ENCODE data around the gene EPB41.
"Not testable (repeated sequence)": the region's sequence is repeated elsewhere in the genome, so short reads cannot be mapped to it uniquely, and the experiment has no call there.

Gene EPB41

DNA sequence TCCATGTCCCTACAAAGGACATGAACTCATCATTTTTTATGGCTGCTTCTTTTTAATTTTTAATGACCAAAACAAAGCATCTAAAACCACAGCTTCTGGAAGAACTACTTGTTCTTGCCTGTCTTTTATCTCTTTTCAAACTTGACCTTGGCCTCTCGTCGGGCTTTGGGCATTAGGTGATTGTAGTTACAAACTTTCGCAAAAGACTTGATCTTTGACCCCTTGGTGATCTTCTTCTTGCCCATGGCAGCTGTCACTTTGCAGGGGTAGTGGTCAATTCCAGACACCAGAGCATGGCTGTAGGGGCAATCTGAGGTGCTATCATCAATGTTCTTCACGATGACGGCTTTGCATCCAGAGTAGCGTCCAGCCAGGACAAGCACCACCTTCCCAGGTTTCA, 67.8 kb downstream of the EPB41 start:
- no peak for DNase-seq

DNA sequence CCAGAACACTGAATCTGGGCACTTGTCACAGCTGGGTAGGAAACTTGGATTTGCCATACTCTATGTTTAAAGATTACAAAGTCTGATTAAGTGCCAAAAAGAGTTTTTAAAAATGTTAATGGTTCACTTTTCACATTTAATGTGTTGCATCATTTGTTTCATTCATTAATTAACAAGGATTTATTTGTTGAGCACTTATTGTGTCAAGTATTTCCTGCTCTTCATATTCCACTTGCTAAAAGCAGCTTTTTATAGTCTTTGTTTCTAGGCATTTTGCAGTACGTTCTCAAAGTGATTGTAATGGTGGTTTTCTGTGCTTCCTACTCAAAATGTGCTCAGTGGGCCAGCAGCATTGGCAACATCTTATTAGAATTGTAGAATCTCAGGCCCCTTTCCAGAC, 68.7 kb downstream of the EPB41 start:
- DNase-seq, result no peak

DNA sequence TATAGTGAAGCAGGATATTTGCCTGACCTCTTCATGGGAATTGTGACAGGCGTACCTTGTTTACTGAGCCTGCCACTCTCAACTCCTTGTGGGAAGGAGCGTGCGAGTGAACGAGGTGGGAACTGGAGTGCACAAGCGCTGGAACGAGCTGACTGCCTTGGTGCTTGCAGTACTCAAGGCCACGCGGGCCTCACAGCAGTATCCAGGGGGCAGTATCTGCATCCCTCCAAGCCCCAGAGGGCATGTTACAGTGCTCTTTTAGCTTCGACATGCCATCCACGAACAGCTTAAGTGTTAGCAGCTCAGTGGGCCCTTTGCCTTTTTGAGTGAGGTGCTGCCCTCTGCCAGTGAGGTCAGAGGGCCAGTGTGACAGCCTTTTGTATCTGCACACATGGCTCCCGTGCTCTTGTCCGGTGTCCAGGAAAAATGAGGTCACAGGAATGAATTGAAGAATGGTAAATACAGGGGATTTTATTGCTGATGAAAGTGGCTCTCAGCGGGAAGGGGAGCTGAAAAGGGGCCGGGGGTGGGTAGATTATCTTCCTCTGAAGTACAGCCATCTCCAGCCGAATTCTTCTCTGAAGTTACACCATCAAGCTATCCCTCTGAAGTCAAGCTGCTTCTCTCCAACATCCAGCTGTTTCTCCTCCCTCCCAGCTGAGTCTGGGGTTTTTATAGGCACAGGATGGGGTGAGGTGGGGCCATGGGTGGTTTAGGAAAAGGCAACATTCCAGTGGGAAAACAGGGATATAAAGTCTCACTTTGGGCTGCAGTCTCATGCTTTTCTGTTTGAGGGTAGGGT, 69.3 kb downstream of the EPB41 start:
- no peak for DNase-seq

DNA sequence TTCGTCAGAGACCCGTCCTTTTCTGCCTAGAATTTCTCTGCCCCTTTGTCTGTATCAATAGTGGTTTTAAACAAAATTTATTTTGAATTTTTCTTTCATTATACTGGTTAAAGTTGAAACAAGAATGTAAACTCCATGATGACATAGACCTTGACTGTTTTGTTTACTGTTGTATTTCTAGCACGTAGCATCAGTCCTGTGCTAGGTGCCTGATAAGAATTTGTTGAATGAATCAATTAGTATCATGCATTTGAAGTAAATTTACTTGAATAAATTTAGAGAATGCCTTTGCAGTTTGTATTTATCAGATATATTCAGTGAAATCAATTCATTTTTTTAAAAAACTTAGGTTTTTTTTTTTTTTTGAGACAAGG, 69.9 kb downstream of the EPB41 start:
- DNase-seq, result no peak

DNA sequence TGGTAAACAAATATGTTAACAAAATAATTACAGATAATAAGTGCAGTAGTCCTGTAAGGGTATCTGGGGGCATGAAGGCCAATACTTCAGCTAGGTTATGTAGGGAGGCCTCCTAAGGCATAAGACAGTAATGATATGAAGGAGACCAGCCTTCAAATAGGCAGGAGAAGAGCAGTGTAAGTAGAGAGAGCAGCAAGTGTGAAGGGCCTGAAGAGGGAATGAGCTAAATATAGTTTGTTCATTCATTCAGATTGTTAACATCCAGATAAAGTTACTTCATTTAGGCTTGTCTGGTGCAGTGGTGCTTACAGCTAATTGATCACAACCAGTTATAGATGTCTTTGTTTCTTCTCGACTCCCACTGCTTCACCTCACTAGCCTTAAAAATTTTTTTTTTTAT, 71.1 kb downstream of the EPB41 start:
- no peak for DNase-seq

DNA sequence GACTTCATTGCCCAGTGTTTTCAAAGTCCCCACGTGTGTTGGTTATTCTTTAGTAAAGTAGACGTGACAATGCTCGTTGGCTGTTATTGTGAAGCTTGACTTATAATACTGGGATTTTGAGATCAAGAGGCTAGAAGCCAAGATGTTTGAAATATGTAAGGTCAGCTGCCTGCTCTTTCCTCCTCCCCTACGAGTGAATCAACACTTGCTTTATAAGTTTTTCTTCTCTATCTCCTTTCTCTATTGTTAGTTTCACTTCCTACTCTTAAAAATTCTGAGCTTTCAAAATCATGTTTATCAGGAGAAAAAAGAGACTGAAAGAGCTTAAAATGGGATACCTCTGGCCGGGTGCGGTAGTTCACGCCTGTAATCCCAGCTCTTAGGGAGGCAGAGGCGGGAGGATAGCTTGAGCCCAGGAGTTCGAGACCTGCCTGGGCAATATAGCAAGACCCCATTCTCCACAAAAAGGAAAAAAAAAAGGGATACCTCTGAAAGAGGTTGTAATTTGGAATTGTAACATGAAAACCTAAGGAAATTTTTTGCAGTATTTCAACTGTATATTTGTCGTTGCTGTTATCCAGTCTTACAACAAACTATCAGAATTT, 72.0 kb downstream of the EPB41 start:
- DNase-seq, result no peak

DNA sequence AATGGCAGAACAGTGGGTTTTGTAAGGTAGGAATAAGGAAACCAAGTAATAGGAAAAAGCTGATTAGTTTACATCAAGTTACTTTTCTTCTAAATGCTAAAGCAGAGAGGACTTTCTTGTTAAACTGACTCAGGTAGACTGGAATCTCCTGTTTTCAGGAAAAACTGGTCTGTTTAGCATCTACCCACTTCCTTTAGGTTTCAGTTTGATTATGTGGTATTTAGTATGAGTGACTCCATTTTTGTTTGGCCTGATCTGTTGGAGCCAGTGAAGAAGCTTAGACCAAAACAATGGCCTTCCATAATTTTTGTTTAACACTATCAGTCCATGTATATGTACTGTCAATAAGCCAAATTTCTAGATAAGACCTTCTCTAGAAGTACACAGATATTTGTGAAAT, 88.4 kb downstream of the EPB41 start:
- no peak for DNase-seq

DNA sequence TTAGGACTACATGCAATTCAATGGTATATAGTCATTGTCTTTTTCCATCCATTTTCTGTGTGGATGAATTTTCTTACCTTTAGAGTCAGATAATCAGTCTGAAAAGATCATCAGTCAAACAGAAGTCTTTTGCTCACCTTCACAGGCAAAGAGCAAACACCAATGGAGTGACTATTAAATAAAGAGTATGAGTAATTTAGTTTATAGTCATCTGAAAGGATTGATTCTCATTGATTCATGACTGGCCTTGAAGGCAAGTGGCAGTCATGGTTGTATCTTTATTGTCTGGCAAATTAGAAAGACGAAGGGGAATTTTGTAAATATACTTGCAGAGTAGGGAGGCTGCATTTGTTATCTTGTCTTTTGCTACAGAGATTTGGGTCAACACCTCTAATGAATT, 89.9 kb downstream of the EPB41 start:
- DNase-seq, result no peak

DNA sequence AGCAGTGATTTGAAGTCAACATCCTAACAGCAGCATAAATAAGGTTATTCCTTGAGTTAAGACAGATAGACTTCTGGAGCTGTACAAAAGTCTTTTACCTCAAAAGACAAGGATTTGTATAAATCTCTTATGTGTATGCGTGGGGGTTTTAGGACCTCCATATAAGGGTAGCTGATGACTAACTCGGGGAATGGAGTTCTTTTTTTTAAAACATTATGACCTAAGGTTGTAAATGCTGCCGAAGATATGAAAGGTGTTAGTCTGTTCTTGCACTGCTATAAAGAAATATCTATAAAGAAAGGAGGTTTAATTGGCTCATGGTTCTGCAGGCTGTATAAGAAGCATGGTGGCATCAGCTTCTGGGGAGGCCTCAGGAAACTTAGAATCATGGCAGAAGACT, 90.4 kb downstream of the EPB41 start:
- DNase-seq, result no peak

DNA sequence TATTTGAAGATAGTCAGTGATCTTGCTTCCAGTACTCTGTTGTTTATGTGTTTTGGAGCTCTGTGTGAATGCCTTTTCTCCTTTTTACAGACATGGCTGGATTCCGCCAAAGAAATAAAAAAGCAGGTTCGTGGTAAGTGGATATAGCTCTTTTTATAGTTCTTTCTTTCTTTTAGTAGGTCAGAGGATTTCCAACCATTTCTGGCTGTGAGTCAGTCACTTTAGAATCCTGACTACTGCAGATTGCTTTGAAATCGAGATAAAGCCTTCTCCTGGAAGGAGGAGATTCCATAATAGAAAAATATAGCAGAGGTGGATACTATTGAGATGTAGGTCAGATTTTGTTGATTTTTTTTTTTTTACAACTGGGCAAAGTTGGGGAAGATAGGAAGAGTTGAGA, 97.4 kb downstream of the EPB41 start:
- DNase-seq, result no peak

DNA sequence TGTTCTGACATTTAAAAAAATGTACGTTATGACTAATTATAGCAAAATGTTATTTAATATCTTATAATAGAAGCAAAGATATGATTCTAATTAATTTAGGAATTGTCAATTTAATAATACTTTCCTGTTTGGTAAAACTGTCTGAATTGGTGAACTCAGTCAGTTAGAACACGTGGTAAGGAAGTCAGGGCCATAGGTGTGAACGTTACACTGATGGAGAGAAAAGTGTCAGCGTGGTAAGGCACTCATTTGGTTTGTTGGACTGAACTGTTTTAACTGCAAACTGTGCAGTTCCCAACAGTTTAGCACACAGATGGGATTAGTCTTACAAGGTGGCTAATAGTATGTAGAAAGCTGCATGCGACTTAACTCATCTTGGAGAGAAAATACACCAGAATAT, 102.9 kb downstream of the EPB41 start:
- DNase-seq, result no peak

DNA sequence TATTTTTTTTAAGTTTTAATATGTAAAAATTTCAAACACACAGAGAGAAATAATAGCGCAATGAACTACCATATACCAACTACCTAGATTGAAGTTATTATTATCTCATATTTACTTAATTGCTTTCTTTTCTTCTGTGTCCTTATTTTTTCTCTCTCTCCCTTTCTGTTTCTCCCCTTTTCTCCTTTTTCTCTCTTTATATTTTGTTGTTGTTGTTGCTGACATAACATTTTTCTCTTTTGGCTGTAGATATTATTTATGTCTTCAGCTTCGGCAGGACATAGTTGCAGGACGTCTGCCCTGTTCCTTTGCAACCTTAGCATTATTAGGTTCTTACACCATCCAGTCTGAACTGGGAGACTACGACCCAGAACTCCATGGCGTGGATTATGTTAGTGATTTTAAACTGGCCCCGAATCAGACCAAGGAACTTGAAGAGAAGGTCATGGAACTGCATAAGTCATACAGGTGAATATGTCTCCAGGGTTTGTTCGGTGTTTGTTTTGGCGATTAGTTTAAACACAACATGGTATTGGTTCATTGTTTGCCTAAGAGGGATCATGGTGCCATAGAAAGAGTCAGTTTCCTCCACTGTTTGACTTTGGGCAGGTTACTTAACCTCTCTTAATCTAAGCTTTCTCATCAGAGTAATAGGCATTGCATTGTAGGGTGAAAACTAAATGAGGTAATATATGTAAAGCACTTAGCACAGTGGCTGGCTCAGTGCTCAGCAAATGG, 103.8 kb downstream of the EPB41 start:
- DNase-seq, result no peak

DNA sequence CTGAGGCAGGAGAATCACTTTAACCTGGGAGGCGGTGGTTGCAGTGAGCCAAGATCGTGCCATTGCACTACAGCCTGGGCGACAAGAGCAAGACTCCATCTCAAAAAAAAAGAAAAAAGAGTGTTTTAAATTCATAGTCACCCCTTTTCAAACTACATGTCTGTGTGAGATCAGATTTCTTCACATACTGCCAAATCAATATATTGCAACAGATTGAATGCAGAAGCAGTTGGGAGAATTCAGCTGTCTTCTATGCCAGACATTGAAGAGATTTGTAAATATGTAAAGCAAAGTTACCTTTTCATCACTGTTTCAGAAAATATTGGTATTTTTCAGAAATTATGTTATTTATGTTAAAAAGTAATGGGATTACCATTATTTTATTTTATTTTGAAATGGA, 108.3 kb downstream of the EPB41 start:
- no peak for DNase-seq

DNA sequence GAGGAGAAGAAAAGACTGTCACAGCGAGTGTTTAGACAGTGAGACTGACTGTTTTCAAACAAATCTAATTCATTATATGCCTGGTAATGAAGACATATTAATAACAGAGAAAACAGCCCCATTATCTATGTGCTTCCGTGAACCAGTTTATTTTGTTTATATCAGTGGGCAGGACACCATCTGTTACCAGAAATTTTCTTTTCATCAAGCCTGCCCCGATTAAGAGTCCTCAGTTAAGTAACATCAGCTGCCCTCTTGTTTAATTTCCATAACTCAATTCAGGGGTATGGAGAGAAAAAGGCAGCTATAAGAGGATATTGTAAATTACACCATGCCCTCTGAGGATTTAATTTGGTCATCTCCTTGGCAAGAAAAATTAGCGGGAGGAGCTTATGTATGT, 115.3 kb downstream of the EPB41 start:
- DNase-seq, result peak; percentile 21

DNA sequence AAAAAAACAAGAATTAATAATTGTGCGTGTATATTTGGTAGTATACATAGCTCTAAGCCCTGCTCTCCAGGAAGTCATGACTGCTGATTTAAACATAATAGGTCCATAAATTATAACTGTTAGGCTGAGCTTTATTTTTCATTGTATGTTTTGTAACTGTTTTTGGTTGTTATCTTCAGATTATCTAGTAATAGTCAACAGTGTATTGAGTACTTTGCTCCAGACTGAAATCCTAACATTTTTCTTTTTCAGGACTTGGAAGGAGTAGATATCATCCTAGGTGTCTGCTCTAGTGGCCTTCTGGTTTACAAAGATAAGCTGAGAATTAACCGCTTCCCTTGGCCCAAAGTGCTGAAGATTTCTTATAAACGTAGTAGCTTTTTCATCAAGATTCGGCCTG, 118.5 kb downstream of the EPB41 start:
- no peak for DNase-seq

DNA sequence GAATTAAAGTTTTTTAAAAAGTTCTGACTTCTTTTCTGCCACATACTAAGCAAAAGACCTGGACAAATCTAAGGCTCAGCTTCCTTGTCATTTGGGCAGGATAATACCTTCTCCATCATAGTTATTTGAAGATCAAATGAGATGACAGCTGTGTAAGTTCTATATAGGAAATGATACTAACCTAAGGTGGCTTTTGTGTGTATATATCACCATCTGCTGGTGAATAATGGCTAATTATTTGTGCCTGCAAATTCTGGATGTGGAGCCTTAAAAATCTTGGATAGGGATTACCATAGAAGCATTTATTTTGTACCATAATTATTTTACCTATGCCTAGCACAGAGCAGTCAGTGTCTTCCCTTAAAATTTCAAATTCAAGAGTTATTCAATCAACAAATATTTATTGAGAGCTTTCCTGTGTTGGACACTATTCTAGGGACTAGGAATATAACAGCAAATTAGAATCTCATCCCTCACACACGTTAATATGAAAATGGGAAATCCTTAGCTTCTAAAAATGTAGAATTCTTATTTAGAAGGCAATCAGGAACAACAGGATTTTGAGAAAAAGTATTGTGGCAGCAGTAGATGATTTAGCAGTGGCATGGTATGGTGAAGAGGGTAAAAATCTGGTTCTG, 119.6 kb downstream of the EPB41 start:
- DNase-seq, result peak; percentile 74

DNA sequence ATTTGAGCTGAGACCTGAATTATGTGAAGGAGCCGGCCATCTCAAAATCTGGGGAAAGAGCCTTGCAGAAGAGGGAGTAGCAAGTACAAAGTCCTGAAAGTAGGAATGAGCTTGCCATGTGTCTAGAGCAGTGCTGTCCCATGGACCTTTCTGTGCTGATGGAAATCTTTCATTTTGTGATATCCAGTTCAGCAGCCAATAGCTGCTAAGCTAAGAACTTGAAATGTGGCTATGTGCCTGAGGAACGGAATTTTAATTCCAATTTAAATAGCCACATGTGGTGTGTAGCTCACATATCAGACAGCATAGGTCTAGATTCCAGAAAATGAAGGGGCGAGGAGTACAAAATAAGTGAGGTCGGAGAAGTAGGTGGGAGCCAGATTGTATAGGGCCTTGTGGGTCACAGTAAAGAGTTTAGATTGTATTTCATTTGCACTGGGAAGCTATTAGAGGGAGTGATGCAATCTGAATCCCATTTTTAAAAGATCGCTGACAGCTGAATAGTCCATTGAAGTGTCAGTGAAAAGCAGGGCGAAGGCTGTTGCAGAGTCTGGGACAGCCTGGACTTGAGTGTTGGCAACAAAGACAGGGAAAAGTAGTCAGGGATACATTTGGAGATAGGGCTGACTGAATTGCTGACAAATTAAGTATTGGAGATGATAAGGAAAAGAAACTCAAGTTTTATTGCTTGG, 129.1 kb downstream of the EPB41 start:
- no peak for DNase-seq

DNA sequence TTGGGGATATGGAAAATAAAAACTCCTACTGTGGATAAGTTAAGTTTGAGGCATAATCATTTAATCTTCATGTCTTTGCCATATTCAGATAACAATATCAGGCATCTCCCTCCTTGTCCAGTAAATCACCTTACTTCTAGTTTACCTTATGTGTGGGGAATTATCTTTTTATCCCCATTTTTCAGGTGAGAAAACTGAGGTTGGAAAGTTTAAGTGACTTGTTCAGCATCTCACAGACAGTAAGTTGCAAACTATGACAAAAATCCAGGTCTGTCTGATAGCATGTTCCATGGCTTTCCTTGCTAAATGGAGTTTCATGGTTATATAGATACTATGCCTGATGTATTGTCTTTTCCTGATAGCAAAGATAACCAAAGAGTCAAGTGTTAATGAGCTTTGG, 129.6 kb downstream of the EPB41 start:
- DNase-seq, result no peak

DNA sequence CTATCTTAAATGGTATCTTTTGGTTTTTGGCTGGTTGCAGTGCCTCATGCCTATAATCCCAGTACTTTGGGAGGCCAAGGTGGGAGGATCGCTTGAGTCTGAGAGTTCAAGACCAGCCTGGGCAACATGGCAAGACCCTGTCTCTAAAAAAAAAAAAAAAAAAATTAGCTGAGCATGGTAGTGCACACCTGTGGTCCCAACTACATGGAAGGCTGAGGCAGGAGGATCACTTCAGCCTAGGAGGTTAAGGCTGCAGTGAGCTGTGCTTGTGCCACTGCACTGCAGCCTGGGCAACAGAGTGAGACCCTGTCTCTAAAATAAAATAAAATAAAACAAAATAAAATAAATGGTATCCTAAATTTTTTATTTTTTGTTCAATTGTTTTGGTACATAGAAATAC, 131.3 kb downstream of the EPB41 start:
- DNase-seq, result not testable (repeated sequence)

DNA sequence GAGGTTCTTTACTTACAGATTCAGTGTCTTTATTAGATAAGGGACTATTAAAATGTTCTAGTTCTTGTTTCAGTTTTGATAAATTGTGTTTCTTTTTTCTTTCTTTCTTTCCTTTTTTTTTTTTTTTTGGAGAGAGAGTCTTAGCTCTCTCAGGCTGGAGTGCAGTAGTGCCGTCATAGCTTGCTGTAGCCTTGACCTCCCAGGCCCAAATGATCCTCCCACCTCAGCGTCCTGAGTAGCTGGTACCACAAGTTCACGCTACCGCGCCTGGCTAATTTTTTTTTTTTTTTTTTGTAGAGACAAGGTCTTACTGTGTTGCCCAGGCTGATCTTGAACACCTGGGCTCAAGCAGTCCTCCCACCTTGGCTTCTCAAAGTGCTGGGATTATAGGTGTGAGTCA, 132.8 kb downstream of the EPB41 start:
- DNase-seq, result no peak

DNA sequence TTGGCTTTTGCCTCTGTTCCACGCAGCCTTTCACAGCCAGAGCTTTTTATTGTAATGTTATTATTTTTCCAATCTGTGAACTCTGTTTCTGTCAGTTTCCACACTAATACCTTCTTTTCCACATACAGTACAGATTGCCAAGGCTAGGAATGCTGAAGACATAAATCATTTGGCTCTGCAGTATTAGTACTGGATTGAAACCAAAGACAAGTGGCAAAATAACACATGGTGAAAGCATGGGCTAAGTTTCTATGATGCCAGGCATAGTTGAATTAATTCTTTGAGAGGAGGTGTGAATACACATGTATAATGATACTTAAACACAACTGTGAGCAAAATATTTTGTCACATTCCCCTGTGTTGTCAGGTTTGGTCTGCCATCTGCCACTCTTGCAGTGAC, 135.8 kb downstream of the EPB41 start:
- DNase-seq, result no peak

DNA sequence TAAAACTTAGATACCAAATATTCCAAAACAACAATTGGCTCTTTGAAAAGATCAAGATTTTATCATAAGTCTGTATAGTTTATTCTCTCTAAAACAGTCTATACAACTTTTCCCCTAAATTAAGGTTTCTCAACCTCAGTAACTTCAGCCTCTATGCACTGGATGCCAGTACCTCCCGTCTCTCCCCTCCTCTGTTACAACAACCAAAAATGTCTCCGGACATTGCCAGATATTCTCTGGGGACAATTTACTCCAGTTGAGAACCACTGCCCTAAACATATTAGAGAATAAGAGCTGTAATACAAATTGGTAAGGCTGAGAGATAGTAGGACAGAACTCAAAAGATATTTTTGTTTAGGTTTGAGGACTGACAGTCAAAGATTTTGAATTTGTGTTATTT, 137.7 kb downstream of the EPB41 start:
- no peak for DNase-seq

DNA sequence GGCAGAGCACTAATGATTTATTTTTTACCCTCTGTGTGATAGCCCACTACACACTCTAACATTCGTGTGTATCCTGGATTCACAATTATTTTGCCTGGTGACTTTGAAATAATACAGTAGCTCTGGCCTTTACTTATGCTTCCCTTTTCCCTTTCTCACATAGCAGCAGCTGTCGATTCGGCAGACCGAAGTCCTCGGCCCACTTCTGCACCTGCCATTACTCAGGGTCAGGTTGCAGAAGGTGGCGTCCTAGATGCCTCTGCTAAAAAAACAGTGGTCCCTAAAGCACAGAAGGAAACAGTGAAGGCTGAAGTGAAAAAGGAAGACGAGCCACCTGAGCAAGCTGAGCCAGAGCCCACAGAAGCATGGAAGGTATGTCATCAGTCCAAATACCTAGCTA, 138.6 kb downstream of the EPB41 start:
- DNase-seq, result no peak
